Brain microvascular endothelial cell (primary cell): ENCODE results near the gene CDV3.

ENCODE experiments used
- DNase-seq: peaks from one replicate; pipeline ENCODE4 v3.0.0-alpha.2; 2020
- H3K27ac ChIP-seq: fragments of 250-450 bp; sonication (Bioruptor Pico); 2 replicates; pipeline ENCODE4 v1.5.1; 2020; ENCODE audit warnings: mild to moderate bottlenecking, moderate library complexity
- H3K27me3 ChIP-seq: fragments of 250-450 bp; sonication (Bioruptor Pico); replicated peaks from 2 replicates; pipeline ENCODE4 v1.5.1; 2020; ENCODE audit warnings: mild to moderate bottlenecking
- H3K36me3 ChIP-seq: fragments of 250-450 bp; sonication (Bioruptor Pico); replicated peaks from 2 replicates; pipeline ENCODE4 v1.5.1; 2020; ENCODE audit warnings: mild to moderate bottlenecking
- H3K4me3 ChIP-seq: 2 replicates; pipeline ENCODE4 v1.5.1; 2011; ENCODE audit warnings: low read depth, mild to moderate bottlenecking, control low read depth, low read length, moderate library complexity
- CTCF ChIP-seq: IDR thresholded peaks from 2 replicates; pipeline ENCODE4 v1.5.1; 2011; ENCODE audit warnings: low read depth, mild to moderate bottlenecking, moderate library complexity, low read length, control low read depth, inconsistent platforms; ENCODE audit errors: missing control alignments
- in situ Hi-C: cut with HindIII; loops from 2 replicates; pipeline ENCODE4 v1.10.0; 2017; ENCODE audit warnings: low sequenced_read_pairs, low pct_ligation_motif_present

Gene CDV3

GRCh38 chr3:133611534-133611933 lies 38.0 kb downstream of the CDV3 start:
- H3K36me3 ChIP-seq = peaks cover 6% of the 10 kb centered on the region
- H3K27me3 ChIP-seq = no peaks in the 10 kb centered on the region
- H3K27ac ChIP-seq = no peak overlapping the region
- no peak overlapping the region for H3K4me3 ChIP-seq
- no peak for TF ChIP-seq CTCF
- in situ Hi-C loops = no loop called here
- DNase-seq = no peak

- no peak overlapping the region for H3K4me3 ChIP-seq
- H3K27ac ChIP-seq = no peak overlapping the region
- no peak for TF ChIP-seq CTCF
- DNase-seq = no peak
- no peaks in the 10 kb centered on the region for H3K27me3 ChIP-seq
- peaks cover 14% of the 10 kb centered on the region for H3K36me3 ChIP-seq
- in situ Hi-C loops = no loop called here
These were observed 46.7 kb downstream of the CDV3 start for GRCh38 chr3:133620066-133620784.

- Histone ChIP-seq H3K27me3 (no peaks in the 10 kb centered on the region), H3K27ac (no peak overlapping the region), H3K4me3 (no peak overlapping the region), H3K36me3 (peaks cover 15% of the 10 kb centered on the region)
- in situ Hi-C loops = no loop called here
- TF ChIP-seq CTCF = no peak
- no peak for DNase-seq
These were observed 54.3 kb downstream of the CDV3 start for GRCh38 chr3:133627789-133628188.

- TF ChIP-seq CTCF = no peak
- H3K27ac ChIP-seq = no peak overlapping the region
- no peak for DNase-seq
- H3K27me3 ChIP-seq = no peaks in the 10 kb centered on the region
- H3K4me3 ChIP-seq = no peak overlapping the region
- peaks cover 17% of the 10 kb centered on the region for H3K36me3 ChIP-seq
- in situ Hi-C loops = no loop called here
These were observed 55.7 kb downstream of the CDV3 start for GRCh38 chr3:133629146-133629545.

- H3K36me3 ChIP-seq = peaks cover 19% of the 10 kb centered on the region
- H3K27ac ChIP-seq = no peak overlapping the region
- no peak for DNase-seq
- in situ Hi-C loops = no loop called here
- no peak for TF ChIP-seq CTCF
- H3K4me3 ChIP-seq = no peak overlapping the region
- H3K27me3 ChIP-seq = no peaks in the 10 kb centered on the region
These were observed 60.0 kb downstream of the CDV3 start for GRCh38 chr3:133633439-133633838.
